SK-N-SH (cell line): Measurements from ENCODE around the gene PARVB. TPM values are rescaled to one million over a fixed set of nuclear protein-coding genes. Genes with fewer than 3 reads are reported as not detected.

ENCODE experiments used
- CTCF ChIA-PET: fragments of 300-600, 350-600 bp; formaldehyde crosslinking; extraction: SDS; loops from one replicate; lab custom pipeline; 2021; lab: Yijun Ruan, JAX
- POLR2A ChIA-PET: fragments of 350-600 bp; sonication (Branson Sonifier 250); formaldehyde crosslinking; extraction: SDS; loops from one replicate; lab custom pipeline; 2020; ENCODE audit warnings: antibody characterized with exemption, inconsistent platforms; lab: Yijun Ruan, JAX
- DNase-seq: peaks from one replicate; pipeline ENCODE4 v3.0.0; 2012
- H2AFZ ChIP-seq: fragments of 200-600 bp; sonication (generic); 2 replicates; pipeline ENCODE4 v1.8.1; 2016; ENCODE audit warnings: antibody characterized with exemption, mild to moderate bottlenecking, low read depth
- H3F3A ChIP-seq: fragments of 200-600 bp; sonication (generic); replicated peaks from 2 replicates; pipeline ENCODE3; 2016; ENCODE audit warnings: antibody characterized with exemption, mild to moderate bottlenecking; ENCODE audit not compliant: insufficient read depth
- H3K27ac ChIP-seq, 2 experiments: fragments of 200-500 bp in 1 of 2; fragments of 200-600 bp in 1 of 2; sonication (Bioruptor generic) in 1 of 2; sonication (generic), shearing (Covaris generic) in 1 of 2; 2 replicates each; pipeline versions ENCODE4 v1.5.1 to v1.6.1; 2014 to 2016; ENCODE audit warnings: low read depth in 2 of 2, inconsistent platforms in 1 of 2, low read length in 1 of 2, mild to moderate bottlenecking in 1 of 2, mixed read lengths in 1 of 2
- H3K27me3 ChIP-seq: fragments of 200-600 bp; sonication (generic), shearing (Covaris generic); 2 replicates; pipeline ENCODE4 v1.6.1; 2016; ENCODE audit warnings: mixed run types; ENCODE audit not compliant: insufficient read depth
- H3K36me3 ChIP-seq, 2 experiments: fragments of 200-500 bp in 1 of 2; fragments of 200-600 bp in 1 of 2; sonication (Bioruptor generic) in 1 of 2; sonication (generic) in 1 of 2; replicated peaks in 1 of 2; 2 replicates each; pipeline versions ENCODE3 to v1.5.1; 2014 to 2016; ENCODE audit warnings: low read length in 1 of 2, mild to moderate bottlenecking in 1 of 2; ENCODE audit not compliant: insufficient read depth in 2 of 2, control insufficient read depth in 1 of 2
- H3K4me1 ChIP-seq, 2 experiments: fragments of 200-500 bp in 1 of 2; fragments of 200-600 bp in 1 of 2; sonication (Bioruptor generic) in 1 of 2; sonication (generic), shearing (Covaris generic) in 1 of 2; 2 replicates each; pipeline versions ENCODE4 v1.5.1 to v1.6.1; 2014 to 2016; ENCODE audit warnings: low read depth in 1 of 2, low read length in 1 of 2, mixed run types in 1 of 2; ENCODE audit not compliant: insufficient read depth in 2 of 2, control insufficient read depth in 1 of 2
- H3K4me2 ChIP-seq: fragments of 200-600 bp; sonication (generic), shearing (Covaris generic); 2 replicates; pipeline ENCODE4 v1.6.1; 2017; ENCODE audit warnings: mixed run types
- H3K4me3 ChIP-seq, 2 experiments: fragments of 200-500 bp in 1 of 2; fragments of 200-600 bp in 1 of 2; sonication (Bioruptor generic) in 1 of 2; sonication (generic), shearing (Covaris generic) in 1 of 2; 2 replicates each; pipeline versions ENCODE4 v1.5.1 to v1.8.1; 2014 to 2016; ENCODE audit warnings: low read depth in 2 of 2, inconsistent platforms in 1 of 2, low read length in 1 of 2, mild to moderate bottlenecking in 1 of 2, mixed read lengths in 1 of 2, moderate library complexity in 1 of 2
- H3K79me2 ChIP-seq: fragments of 200-600 bp; sonication (generic); 2 replicates; pipeline ENCODE4 v1.8.1; 2017; ENCODE audit warnings: mild to moderate bottlenecking; ENCODE audit not compliant: insufficient read depth
- H3K9ac ChIP-seq: fragments of 200-600 bp; sonication (generic); 2 replicates; pipeline ENCODE4 v1.6.1; 2017; ENCODE audit warnings: mixed run types
- H3K9me2 ChIP-seq: fragments of 200-600 bp; sonication (generic); 2 replicates; pipeline ENCODE4 v1.6.1; 2017; ENCODE audit warnings: mixed run types
- H3K9me3 ChIP-seq: fragments of 200-600 bp; sonication (generic); 2 replicates; pipeline ENCODE4 v1.6.1; 2017; ENCODE audit warnings: mixed run types, mild to moderate bottlenecking, moderate library complexity
- H4K20me1 ChIP-seq: fragments of 200-600 bp; sonication (generic); 2 replicates; pipeline ENCODE4 v1.6.1; 2017; ENCODE audit warnings: mild to moderate bottlenecking, mixed run types; ENCODE audit not compliant: insufficient read depth
- CHD2 ChIP-seq: fragments of 150-350 bp; IDR thresholded peaks from 2 replicates; pipeline ENCODE4 v1.6.1; 2018; ENCODE audit warnings: low read length; ENCODE audit not compliant: partially characterized antibody
- EP300 ChIP-seq, 2 experiments: IDR thresholded peaks; 2 replicates each; pipeline versions ENCODE4 v1.4.0 to v1.6.1; 2012; ENCODE audit warnings: borderline replicate concordance in 1 of 2, low read depth in 1 of 2, low read length in 1 of 2
- FOXJ3 ChIP-seq: sonication (generic); formaldehyde crosslinking; IDR thresholded peaks from 2 replicates; pipeline ENCODE4 v1.5.1; 2020; ENCODE audit warnings: mild to moderate bottlenecking, missing genetic modification reagents
- FOXM1 ChIP-seq: IDR thresholded peaks from 2 replicates; pipeline ENCODE4 v1.4.0; 2012; ENCODE audit warnings: low read depth, mild to moderate bottlenecking
- MEF2A ChIP-seq: IDR thresholded peaks from 2 replicates; pipeline ENCODE4 v1.4.0; 2012; ENCODE audit warnings: low read depth, borderline replicate concordance
- NFIC ChIP-seq: IDR thresholded peaks from 2 replicates; pipeline ENCODE4 v1.4.0; 2012; ENCODE audit warnings: borderline replicate concordance
- RAD21 ChIP-seq: IDR thresholded peaks from 2 replicates; pipeline ENCODE4 v1.6.1; 2012; ENCODE audit warnings: mild to moderate bottlenecking, low read length
- RXRA ChIP-seq: IDR thresholded peaks from 2 replicates; pipeline ENCODE4 v1.4.0; 2012; ENCODE audit warnings: low read depth, mild to moderate bottlenecking, borderline replicate concordance
- SIN3A ChIP-seq: IDR thresholded peaks from 2 replicates; pipeline ENCODE4 v1.6.1; 2012; ENCODE audit warnings: low read depth, mild to moderate bottlenecking, low read length, moderate library complexity, borderline replicate concordance
- WGBS: methylation state at CpG from one replicate; pipeline ENCODE4 v1.1.6; 2017; ENCODE audit warnings: low lambda C conversion rate; 5-methylcytosine and 5-hydroxymethylcytosine counted together
- polyA plus RNA-seq, 3 experiments: library from polyadenylated mRNA; depleted of rRNA; stranded (reverse); fragments of >200 nt; gene quantifications; 2 replicates each; pipeline ENCODE4 v1.2.3, GENCODE V29; 2012
- TF ChIP-seq, protein P1 (sequence below): fragments of 200-600 bp; sonication (generic); IDR thresholded peaks from 2 replicates; pipeline ENCODE4 v1.6.1; 2017; ENCODE audit warnings: antibody characterized with exemption, mild to moderate bottlenecking, moderate library complexity
- TF ChIP-seq, protein P2 (sequence below): fragments of 150-350 bp; IDR thresholded peaks from 2 replicates; pipeline ENCODE4 v1.6.1; 2016; ENCODE audit warnings: mild to moderate bottlenecking, low read depth, low read length

PARVB gene
- polyA plus RNA-seq, 1 of the 3 experiments (the other 2 are of a cell fraction), result 87.8 TPM

DNA sequence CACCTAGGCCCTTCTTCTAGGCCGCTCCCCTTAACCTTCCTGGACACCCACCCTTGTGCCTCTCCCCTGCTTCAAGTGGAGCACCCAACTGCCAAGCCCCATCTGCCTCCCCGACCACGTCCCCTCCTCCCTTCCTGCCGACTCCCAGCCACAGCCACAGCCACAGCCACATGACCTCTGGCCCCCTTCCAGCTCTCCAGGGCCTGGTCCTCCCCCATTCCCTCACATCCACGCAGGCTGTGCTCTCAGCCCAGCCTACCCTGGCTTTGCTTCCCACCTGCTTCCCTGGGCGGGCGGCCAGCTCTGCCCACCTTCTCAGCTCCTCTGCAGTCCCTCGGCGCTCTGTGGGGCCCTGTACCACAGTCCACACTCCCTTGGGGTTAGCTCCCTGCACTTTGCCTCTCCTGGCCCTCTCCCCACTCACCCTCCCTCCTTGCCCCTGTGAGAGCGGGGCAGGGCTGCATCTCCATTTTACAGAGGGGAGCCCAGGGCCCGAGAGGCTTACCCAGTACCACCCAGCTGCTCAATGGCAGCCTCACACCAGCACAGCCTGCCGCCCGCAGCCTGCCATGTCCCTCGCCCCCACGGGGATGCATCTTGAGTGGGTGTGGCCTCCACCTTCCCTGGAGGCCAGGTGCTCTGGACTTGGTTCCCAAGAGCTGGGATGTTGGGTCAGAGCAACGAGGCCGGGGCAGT, 176.9 kb downstream of the PARVB start:
- Histone ChIP-seq H3K9me3 (no peaks in the 10 kb centered on the region), H3K27ac (no peak overlapping the region), H3K4me3 (no peak overlapping the region), H2AFZ (no peak overlapping the region), H4K20me1 (no peaks in the 10 kb centered on the region), H3K79me2 (no peaks in the 10 kb centered on the region), H3K4me2 (no peak overlapping the region), H3K4me1 (peaks cover 0 to 32% of the 10 kb centered on the region in 2 experiments; a peak in 1 of 4 replicates), H3K27me3 (no peaks in the 10 kb centered on the region), H3K9me2 (no peaks in the 10 kb centered on the region), H3K9ac (no peak overlapping the region), H3K36me3 (no peaks in the 10 kb centered on the region), H3F3A (no peaks in the 10 kb centered on the region)
- 55% methylated on average over 13 of the region's 17 CpGs for WGBS
- TF ChIP-seq SIN3A (no peak), CHD2 (no peak), RAD21 (no peak), NFIC (no peak), FOXJ3 (no peak), FOXM1 (no peak), MEF2A (no peak)
- TF ChIP-seq, protein P1, sequence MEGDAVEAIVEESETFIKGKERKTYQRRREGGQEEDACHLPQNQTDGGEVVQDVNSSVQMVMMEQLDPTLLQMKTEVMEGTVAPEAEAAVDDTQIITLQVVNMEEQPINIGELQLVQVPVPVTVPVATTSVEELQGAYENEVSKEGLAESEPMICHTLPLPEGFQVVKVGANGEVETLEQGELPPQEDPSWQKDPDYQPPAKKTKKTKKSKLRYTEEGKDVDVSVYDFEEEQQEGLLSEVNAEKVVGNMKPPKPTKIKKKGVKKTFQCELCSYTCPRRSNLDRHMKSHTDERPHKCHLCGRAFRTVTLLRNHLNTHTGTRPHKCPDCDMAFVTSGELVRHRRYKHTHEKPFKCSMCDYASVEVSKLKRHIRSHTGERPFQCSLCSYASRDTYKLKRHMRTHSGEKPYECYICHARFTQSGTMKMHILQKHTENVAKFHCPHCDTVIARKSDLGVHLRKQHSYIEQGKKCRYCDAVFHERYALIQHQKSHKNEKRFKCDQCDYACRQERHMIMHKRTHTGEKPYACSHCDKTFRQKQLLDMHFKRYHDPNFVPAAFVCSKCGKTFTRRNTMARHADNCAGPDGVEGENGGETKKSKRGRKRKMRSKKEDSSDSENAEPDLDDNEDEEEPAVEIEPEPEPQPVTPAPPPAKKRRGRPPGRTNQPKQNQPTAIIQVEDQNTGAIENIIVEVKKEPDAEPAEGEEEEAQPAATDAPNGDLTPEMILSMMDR, result no peak
- TF ChIP-seq, protein P2, sequence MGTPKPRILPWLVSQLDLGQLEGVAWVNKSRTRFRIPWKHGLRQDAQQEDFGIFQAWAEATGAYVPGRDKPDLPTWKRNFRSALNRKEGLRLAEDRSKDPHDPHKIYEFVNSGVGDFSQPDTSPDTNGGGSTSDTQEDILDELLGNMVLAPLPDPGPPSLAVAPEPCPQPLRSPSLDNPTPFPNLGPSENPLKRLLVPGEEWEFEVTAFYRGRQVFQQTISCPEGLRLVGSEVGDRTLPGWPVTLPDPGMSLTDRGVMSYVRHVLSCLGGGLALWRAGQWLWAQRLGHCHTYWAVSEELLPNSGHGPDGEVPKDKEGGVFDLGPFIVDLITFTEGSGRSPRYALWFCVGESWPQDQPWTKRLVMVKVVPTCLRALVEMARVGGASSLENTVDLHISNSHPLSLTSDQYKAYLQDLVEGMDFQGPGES, result no peak
- ChIA-PET CTCF (interaction anchor here (1.1 to 1.5 kb wide), 2 partner anchors 119 to 120 kb away, joined by 3 to 5 read pairs; no protein-coding TSS in a partner anchor), POLR2A (no interaction called here)
- no peak for DNase-seq

DNA sequence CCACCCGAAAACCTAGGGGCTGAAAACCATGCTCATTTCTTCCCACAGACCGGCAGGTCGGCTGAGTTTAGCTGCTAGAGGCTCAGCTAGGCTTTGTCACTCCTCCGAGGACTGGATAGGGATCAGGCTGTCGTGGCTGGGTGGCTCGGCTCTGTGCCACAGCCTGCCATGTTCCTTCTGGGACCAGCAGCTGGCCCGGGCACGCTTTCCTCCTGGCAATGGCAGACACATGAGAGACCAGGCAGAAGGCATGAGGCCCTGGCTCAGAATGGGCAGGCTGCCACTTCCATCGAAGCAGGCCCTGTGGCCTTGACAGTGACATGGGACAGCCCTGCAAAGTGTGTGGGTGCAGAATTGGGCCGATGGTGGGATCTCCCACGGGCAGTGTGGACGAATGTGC, 177.6 kb downstream of the PARVB start:
- no peak overlapping the region for H3K4me3 ChIP-seq
- ChIA-PET CTCF (interaction anchor here (1.1 to 1.5 kb wide), 2 partner anchors 120 to 121 kb away, joined by 3 to 5 read pairs; no protein-coding TSS in a partner anchor), POLR2A (no interaction called here)
- H3K4me1 ChIP-seq, result peaks cover 0 to 26% of the 10 kb centered on the region in 2 experiments; a peak in 1 of 4 replicates
- H3K9me3 ChIP-seq, result no peaks in the 10 kb centered on the region
- 39% methylated on average over 8 of the region's 12 CpGs for WGBS
- DNase-seq, result no peak
- no peaks in the 10 kb centered on the region for H4K20me1 ChIP-seq
- H3K27ac ChIP-seq, result no peak overlapping the region
- H2AFZ ChIP-seq, result no peak overlapping the region
- H3K4me2 ChIP-seq, result no peak overlapping the region
- H3F3A ChIP-seq, result no peaks in the 10 kb centered on the region
- no peaks in the 10 kb centered on the region for H3K36me3 ChIP-seq
- no peak overlapping the region for H3K9ac ChIP-seq
- H3K27me3 ChIP-seq, result no peaks in the 10 kb centered on the region
- TF ChIP-seq EP300 (IDR thresholded peaks at IDR 0.05; ENCODE audit: borderline replicate concordance in 1 of 2, low read depth in 1 of 2, low read length in 1 of 2) (no peak), CHD2 (no peak), RXRA (no peak)
- TF ChIP-seq, all 33 proteins: peak for 0
- H3K79me2 ChIP-seq, result no peaks in the 10 kb centered on the region
- no peaks in the 10 kb centered on the region for H3K9me2 ChIP-seq
